Adrenal gland (tissue), 5 donors: ENCODE measurements around the gene TTC3.

Experiments used
- CTCF ChIP-seq, 6 experiments: fragments of 450-650 bp in 4 of 6; fragments of 200-600 bp in 2 of 6; sonication (generic) in 1 of 6; IDR thresholded peaks; 1 replicate in 5 of 6; 2 replicates in 1 of 6; pipeline versions ENCODE4 v1.5.1 to v1.8.0; 2016 to 2021; ENCODE audit warnings: antibody characterized with exemption in 6 of 6, mild to moderate bottlenecking in 2 of 6, moderate library complexity in 1 of 6
- POLR2A ChIP-seq, 2 donors: fragments of 450-650 bp; IDR thresholded peaks; one replicate each; pipeline ENCODE4 v1.6.1; 2017; ENCODE audit warnings: antibody characterized with exemption in 2 of 2, mild to moderate bottlenecking in 2 of 2, moderate library complexity in 1 of 2
- donor health status: DM: no; HTN: no; CAD: no.

DNA sequence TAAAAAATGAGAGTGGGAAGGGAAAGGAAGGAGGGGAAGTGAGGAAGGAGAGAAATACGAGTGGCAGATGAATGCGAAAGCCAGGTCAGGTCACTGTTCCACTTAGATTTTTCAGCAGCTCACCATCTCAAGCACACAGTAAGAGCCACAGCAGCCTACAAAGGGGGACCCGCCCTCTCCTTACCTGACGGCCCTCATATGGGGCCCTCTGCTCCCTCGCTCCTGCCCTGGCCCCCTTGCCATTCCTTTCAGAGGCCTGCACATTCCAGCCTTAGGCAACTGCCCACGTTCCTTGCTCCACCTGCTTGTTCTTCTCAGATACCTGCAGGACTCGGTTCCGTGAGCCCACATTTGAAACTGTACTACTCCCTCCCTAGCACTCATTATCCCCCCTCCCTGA lies 172.1 kb downstream of the TTC3 start:
- TF ChIP-seq CTCF (IDR thresholded peaks at IDR 0.05): no peak
- no peak for TF ChIP-seq POLR2A (IDR thresholded peaks at IDR 0.05)
